Stomach (tissue), 4 donors: ENCODE data around the gene MINDY2.

Experiments
- CTCF ChIP-seq, 7 experiments: fragments of 450-650 bp in 4 of 7; fragments of 200-600 bp in 3 of 7; sonication (generic) in 3 of 7; IDR thresholded peaks; one replicate each; pipeline ENCODE4 v1.5.1; 2016 to 2019; ENCODE audit warnings: antibody characterized with exemption in 7 of 7, control low read depth in 2 of 7, mild to moderate bottlenecking in 1 of 7
- EP300 ChIP-seq: sonication (generic); formaldehyde crosslinking; IDR thresholded peaks from one replicate; pipeline ENCODE4 v1.6.1; 2017; ENCODE audit warnings: antibody characterized with exemption
- POLR2A ChIP-seq, 4 donors: fragments of 450-650 bp; IDR thresholded peaks; one replicate each; pipeline ENCODE4 v1.6.1; 2016; ENCODE audit warnings: antibody characterized with exemption in 4 of 4, control low read depth in 2 of 4, mild to moderate bottlenecking in 1 of 4, moderate library complexity in 1 of 4

- no peak for TF ChIP-seq CTCF (IDR thresholded peaks at IDR 0.05)
- no peak for TF ChIP-seq POLR2A (IDR thresholded peaks at IDR 0.05)
- no peak for TF ChIP-seq EP300
These were observed 8.4 kb upstream of the MINDY2 start for GRCh38 chr15:58762731-58763130.
